H1 (cell line): ENCODE results near the gene ABHD12. TPM values are rescaled to one million over a fixed set of nuclear protein-coding genes. Genes with fewer than 3 reads are reported as not detected.

Source experiments
- CTCF ChIA-PET: fragments of 300-600 bp; sonication (Branson Sonifier 250); formaldehyde crosslinking; loops from one replicate; lab custom pipeline; 2021; ENCODE audit not compliant: partially characterized antibody; lab: Charles Lee
- POLR2A ChIA-PET: fragments of 300-600 bp; sonication (Branson Sonifier 250); formaldehyde crosslinking; loops from one replicate; lab custom pipeline; 2021; ENCODE audit warnings: inconsistent platforms; ENCODE audit not compliant: partially characterized antibody; lab: Charles Lee
- DNase-seq, 2 experiments: peaks; one replicate each; pipeline versions ENCODE4 v3.0.0 to v3.0.0-alpha.2; 2010 to 2022; ENCODE audit warnings: low spot score in 2 of 2, low read depth in 1 of 2, mixed read lengths in 1 of 2
- FAIRE-seq: peaks from 2 replicates; lab custom pipeline; 2011; peaks lifted over from hg19 to GRCh38; lab: Jason Lieb, UNC
- H2AFZ ChIP-seq: 2 replicates; pipeline ENCODE4 v1.8.1; 2012; ENCODE audit warnings: low read length, inconsistent platforms
- H2AK5ac ChIP-seq: 2 replicates; pipeline ENCODE4 v1.6.1; 2013; ENCODE audit warnings: low read depth, low read length
- H2BK120ac ChIP-seq: replicated peaks from 2 replicates; pipeline ENCODE3; 2013; ENCODE audit warnings: low read depth, low read length, inconsistent platforms
- H2BK12ac ChIP-seq: 2 replicates; pipeline ENCODE4 v1.6.1; 2013; ENCODE audit warnings: low read depth, low read length
- H2BK15ac ChIP-seq: 2 replicates; pipeline ENCODE4 v1.6.1; 2013; ENCODE audit warnings: low read length
- H2BK20ac ChIP-seq: 2 replicates; pipeline ENCODE4 v1.6.1; 2013; ENCODE audit warnings: low read length
- H2BK5ac ChIP-seq: 2 replicates; pipeline ENCODE4 v1.6.1; 2013; ENCODE audit warnings: low read depth, low read length
- H3K14ac ChIP-seq: 2 replicates; pipeline ENCODE4 v1.6.1; 2013; ENCODE audit warnings: inconsistent platforms; ENCODE audit not compliant: insufficient read length
- H3K18ac ChIP-seq: 2 replicates; pipeline ENCODE4 v1.6.1; 2013; ENCODE audit warnings: low read length; ENCODE audit errors: extremely low read depth
- H3K23ac ChIP-seq: 2 replicates; pipeline ENCODE4 v1.6.1; 2013; ENCODE audit warnings: inconsistent platforms; ENCODE audit not compliant: insufficient read length
- H3K23me2 ChIP-seq: 2 replicates; pipeline ENCODE4 v1.6.1; 2013; ENCODE audit warnings: low read depth, low read length
- H3K27ac ChIP-seq: 2 replicates; pipeline ENCODE4 v1.6.1; 2011; ENCODE audit warnings: low read depth, low read length, inconsistent platforms
- H3K27me3 ChIP-seq, 4 experiments: replicated peaks in 1 of 4; 1 replicate in 1 of 4; 2 replicates in 3 of 4; pipeline versions ENCODE4 v1.6.1 to v1.8.1; 2011 to 2013; ENCODE audit warnings: low read length in 3 of 4, mild to moderate bottlenecking in 3 of 4, inconsistent platforms in 2 of 4, mixed read lengths in 2 of 4, moderate library complexity in 1 of 4; ENCODE audit not compliant: control insufficient read depth in 3 of 4, insufficient read depth in 3 of 4; ENCODE audit errors: extremely low read depth in 1 of 4
- H3K36me3 ChIP-seq, 4 experiments: 2 replicates each; pipeline versions ENCODE4 v1.6.1 to v1.8.1; 2011 to 2013; ENCODE audit warnings: mild to moderate bottlenecking in 4 of 4, low read length in 3 of 4, moderate library complexity in 2 of 4, control low read depth in 1 of 4, inconsistent platforms in 1 of 4; ENCODE audit not compliant: insufficient read depth in 4 of 4, control insufficient read depth in 2 of 4
- H3K4ac ChIP-seq: replicated peaks from 2 replicates; pipeline ENCODE3; 2013; ENCODE audit warnings: low read length, low read depth, mixed read lengths, inconsistent platforms; ENCODE audit not compliant: insufficient read length
- H3K4me1 ChIP-seq, 4 experiments: replicated peaks in 1 of 4; 1 replicate in 1 of 4; 2 replicates in 3 of 4; pipeline versions ENCODE4 v1.6.1 to v1.8.1; 2011 to 2013; ENCODE audit warnings: low read length in 3 of 4, inconsistent platforms in 2 of 4, mixed read lengths in 1 of 4; ENCODE audit not compliant: insufficient read depth in 4 of 4, control insufficient read depth in 3 of 4
- H3K4me2 ChIP-seq, 2 experiments: 2 replicates each; pipeline versions ENCODE4 v1.6.1 to v1.8.1; 2011 to 2013; ENCODE audit warnings: low read depth in 2 of 2, low read length in 2 of 2, control low read depth in 1 of 2, inconsistent platforms in 1 of 2, mild to moderate bottlenecking in 1 of 2; ENCODE audit not compliant: insufficient read depth in 1 of 2
- H3K4me3 ChIP-seq, 4 experiments: fragments of 200-600, 300-600 bp in 1 of 4; sonication (generic), shearing (Covaris generic), sonication (Bioruptor Twin) in 1 of 4; 2 replicates each; pipeline versions ENCODE4 v1.5.1 to v1.8.1; 2011 to 2016; ENCODE audit warnings: low read length in 4 of 4, low read depth in 3 of 4, control low read depth in 2 of 4, inconsistent platforms in 2 of 4, mild to moderate bottlenecking in 2 of 4, mixed read lengths in 1 of 4, moderate library complexity in 1 of 4; ENCODE audit not compliant: insufficient read depth in 2 of 4; ENCODE audit errors: extremely low read depth in 1 of 4
- H3K56ac ChIP-seq: replicated peaks from 2 replicates; pipeline ENCODE3; 2013; ENCODE audit warnings: low read depth, mild to moderate bottlenecking, mixed read lengths, low read length, inconsistent platforms; ENCODE audit not compliant: insufficient read length
- H3K79me1 ChIP-seq: 2 replicates; pipeline ENCODE4 v1.6.1; 2013; ENCODE audit warnings: low read depth, low read length, control low read depth
- H3K79me2 ChIP-seq, 2 experiments: 2 replicates each; pipeline versions ENCODE4 v1.6.1 to v1.8.1; 2012 to 2013; ENCODE audit warnings: low read length in 2 of 2, mild to moderate bottlenecking in 2 of 2, inconsistent platforms in 1 of 2; ENCODE audit not compliant: insufficient read depth in 2 of 2, control insufficient read depth in 1 of 2
- H3K9ac ChIP-seq, 4 experiments: replicated peaks in 1 of 4; 1 replicate in 1 of 4; 2 replicates in 3 of 4; pipeline versions ENCODE4 v1.6.1 to v1.8.1; 2011 to 2013; ENCODE audit warnings: low read depth in 3 of 4, low read length in 3 of 4, control low read depth in 2 of 4, mild to moderate bottlenecking in 2 of 4, moderate library complexity in 2 of 4, inconsistent platforms in 1 of 4; ENCODE audit errors: extremely low read depth in 1 of 4
- H3K9me3 ChIP-seq, 2 experiments: 2 replicates each; pipeline versions ENCODE4 v1.6.1 to v1.8.1; 2012 to 2013; ENCODE audit warnings: mild to moderate bottlenecking in 2 of 2, moderate library complexity in 2 of 2, control low read depth in 1 of 2, inconsistent platforms in 1 of 2, low read depth in 1 of 2, low read length in 1 of 2, mixed read lengths in 1 of 2; ENCODE audit not compliant: insufficient read depth in 2 of 2
- H4K20me1 ChIP-seq, 2 experiments: replicated peaks in 1 of 2; 2 replicates each; pipeline versions ENCODE3 to v1.8.1; 2011 to 2013; ENCODE audit warnings: inconsistent platforms in 2 of 2, low read length in 2 of 2, mild to moderate bottlenecking in 1 of 2; ENCODE audit not compliant: insufficient read depth in 2 of 2, control insufficient read depth in 1 of 2
- H4K5ac ChIP-seq: 2 replicates; pipeline ENCODE4 v1.6.1; 2013; ENCODE audit warnings: low read length, low read depth, mixed read lengths, inconsistent platforms; ENCODE audit not compliant: insufficient read length
- H4K8ac ChIP-seq: 2 replicates; pipeline ENCODE4 v1.8.0; 2013; ENCODE audit warnings: mild to moderate bottlenecking, moderate library complexity, low read length, inconsistent platforms; ENCODE audit not compliant: insufficient read depth; ENCODE audit errors: extremely low read depth
- H4K91ac ChIP-seq: replicated peaks from 2 replicates; pipeline ENCODE3; 2013; ENCODE audit warnings: low read length, mixed read lengths, inconsistent platforms; ENCODE audit not compliant: insufficient read length
- ASH2L ChIP-seq: fragments of 200-600, 300-600 bp; sonication (generic); IDR thresholded peaks from one replicate; pipeline ENCODE4 v1.7.1; 2017; ENCODE audit warnings: low read length
- BACH1 ChIP-seq: IDR thresholded peaks from 2 replicates; pipeline ENCODE4 v1.6.1; 2012; ENCODE audit warnings: low read length, improper control_type of control experiment
- FOSL1 ChIP-seq: IDR thresholded peaks from 2 replicates; pipeline ENCODE4 v1.6.1; 2011; ENCODE audit warnings: mild to moderate bottlenecking, low read depth, low read length, moderate library complexity; ENCODE audit not compliant: insufficient read depth
- KDM1A ChIP-seq: fragments of 200-600, 300-600 bp; sonication (generic); IDR thresholded peaks from 2 replicates; pipeline ENCODE4 v1.7.1; 2016; ENCODE audit warnings: mild to moderate bottlenecking, low read length, borderline replicate concordance
- KDM5A ChIP-seq: fragments of 200-600 bp; IDR thresholded peaks from 2 replicates; pipeline ENCODE4 v1.7.1; 2012; ENCODE audit warnings: mild to moderate bottlenecking, low read length, inconsistent platforms, mixed read lengths
- POLR2AphosphoS5 ChIP-seq: IDR thresholded peaks from 2 replicates; pipeline ENCODE4 v1.6.1; 2011; ENCODE audit warnings: low read depth, low read length
- RBBP5 ChIP-seq: IDR thresholded peaks from 2 replicates; pipeline ENCODE4 v1.7.1; 2012; ENCODE audit warnings: low read depth, mild to moderate bottlenecking, inconsistent platforms, low read length, moderate library complexity, borderline replicate concordance
- SIRT6 ChIP-seq: IDR thresholded peaks from one replicate; pipeline ENCODE4 v1.7.1; 2012; ENCODE audit warnings: low read length, inconsistent platforms
- SRF ChIP-seq: IDR thresholded peaks from 2 replicates; pipeline ENCODE4 v1.6.1; 2011; ENCODE audit warnings: mild to moderate bottlenecking, low read depth, low read length, moderate library complexity
- SUZ12 ChIP-seq: fragments of 200-600 bp; sonication (generic); IDR thresholded peaks from 2 replicates; pipeline ENCODE4 v1.6.1; 2012; ENCODE audit warnings: mild to moderate bottlenecking, inconsistent platforms, low read length, moderate library complexity, mixed read lengths
- WGBS, 2 experiments: shearing (Covaris generic) in 1 of 2; methylation state at CpG; one replicate each; pipeline versions ENCODE4 v1.1.6 to v1.1.7; 2013 to 2015; ENCODE audit warnings: low lambda C conversion rate in 2 of 2, mixed read lengths in 2 of 2, inconsistent platforms in 1 of 2, low coverage in 1 of 2, missing lambda C conversion rate in 1 of 2; ENCODE audit not compliant: insufficient replicate concordance in 2 of 2, insufficient coverage in 1 of 2, insufficient read length in 1 of 2; ENCODE audit errors: extremely low coverage in 1 of 2, missing lambda C conversion rate in 1 of 2; 5-methylcytosine and 5-hydroxymethylcytosine counted together
- polyA plus RNA-seq, 7 experiments: library from polyadenylated mRNA; depleted of rRNA in 3 of 7; stranded (reverse) in 5 of 7; unstranded in 2 of 7; fragments of >200 nt in 5 of 7; fragments of 200-250 nt in 2 of 7; gene quantifications; 1 replicate in 5 of 7; 2 replicates in 1 of 7; 4 replicates in 1 of 7; pipeline versions ENCODE4 v1.2.1 to v1.2.3, GENCODE V29; 2011 to 2013; ENCODE audit warnings: missing spikeins in 2 of 7, mixed read lengths in 2 of 7
- total RNA-seq: library from RNA; stranded (reverse); fragmentation: NEBNext Ultra II Directional; extraction: Animal tissue kit (Norgen Biotek cat#: 25700); gene quantifications from 2 replicates; pipeline ENCODE4 v1.2.1, GENCODE V29; 2021
- TF ChIP-seq, protein P1 (sequence below): IDR thresholded peaks from 2 replicates; pipeline ENCODE4 v1.6.1; 2011; ENCODE audit warnings: low read depth, mild to moderate bottlenecking, low read length; ENCODE audit not compliant: insufficient read depth

Gene ABHD12
- total and polyA plus RNA-seq, 2 of the 8 experiments (the other 6 are each of a cell fraction or from before 2014, with no cell fraction given), result 31.3 to 59.5 TPM

DNA sequence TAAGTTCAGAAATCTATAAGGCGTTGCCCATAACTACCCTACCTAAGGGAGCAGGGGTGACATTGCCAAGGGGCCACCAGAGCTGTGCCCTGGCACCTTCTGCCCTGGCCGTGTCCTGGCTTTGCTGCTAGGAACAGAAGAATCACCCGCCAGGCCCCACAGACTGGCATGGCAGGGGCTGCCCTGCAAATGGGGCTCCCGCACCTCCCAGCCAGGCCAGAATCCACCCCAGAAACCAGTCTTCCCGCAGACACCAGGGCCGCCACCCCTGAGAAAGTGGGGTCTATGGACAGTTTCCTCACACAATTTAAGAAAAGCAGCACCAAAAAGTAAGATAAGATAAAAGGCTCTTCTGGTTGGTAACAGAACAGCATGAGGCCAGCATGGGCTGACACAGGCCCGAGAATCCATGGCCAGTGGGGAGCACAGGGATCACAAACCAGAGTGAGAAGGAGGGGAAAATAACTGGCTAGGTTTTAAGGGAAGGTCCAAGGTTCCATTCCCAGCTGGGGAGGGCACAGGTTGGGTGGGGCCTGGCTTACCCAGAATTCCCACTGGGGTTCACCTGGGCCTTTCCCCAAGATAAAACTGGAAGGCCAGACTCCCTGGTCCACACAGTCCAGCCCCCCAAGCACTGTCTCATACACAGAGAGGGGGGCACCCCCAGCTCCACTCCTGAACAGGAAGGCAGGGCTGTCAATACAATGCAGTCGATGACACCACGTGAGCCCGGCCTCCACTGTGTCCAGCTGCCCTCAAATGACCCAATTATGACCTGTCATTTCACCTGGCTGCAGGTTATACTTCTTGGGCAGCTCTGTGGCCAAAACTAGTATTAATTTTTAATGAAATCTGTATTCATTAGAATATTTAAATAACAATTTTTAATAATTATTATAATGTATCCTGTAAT lies 83.4 kb downstream of the ABHD12 start:
- Histone ChIP-seq H4K8ac (no peak overlapping the region; the same call in 1 of the 2 replicates), H2AFZ (no peak overlapping the region), H2BK12ac (no peak overlapping the region), H4K91ac (no peak overlapping the region), H3K4me2 (no peak overlapping the region), H4K20me1 (peaks cover 2% of the 10 kb centered on the region in 2 experiments), H3K79me2 (no peaks in the 10 kb centered on the region), H3K18ac (no peak overlapping the region), H3K9ac (no peak overlapping the region), H3K36me3 (peaks cover 0 to 6% (median 1%) of the 10 kb centered on the region in 4 experiments; a peak in 5 of 8 replicates), H3K23me2 (0 out of 2 replicates have a peak, but pooled peaks cover 1% of the 10 kb centered on the region), H3K56ac (no peak overlapping the region), H3K27ac (no peak overlapping the region), H3K14ac (no peak overlapping the region), H2BK20ac (no peak overlapping the region), H2BK120ac (no peak overlapping the region), H2AK5ac (no peak overlapping the region), H3K4me3 (no peak overlapping the region), H2BK5ac (no peak overlapping the region), H3K23ac (no peak overlapping the region), H4K5ac (no peak overlapping the region), H3K27me3 (no peaks in the 10 kb centered on the region), H3K9me3 (peaks cover 0 to 3% of the 10 kb centered on the region in 2 experiments; a peak in 1 of 4 replicates), H3K4ac (no peak overlapping the region), H2BK15ac (no peak overlapping the region), H3K4me1 (peaks cover 0 to 3% (median 0%) of the 10 kb centered on the region in 4 experiments; a peak in 2 of 7 replicates), H3K79me1 (no peaks in the 10 kb centered on the region; the same call in 1 of the 2 replicates)
- 97% methylated on average over 10 of the region's 10 CpGs; no CpG with 5 or more reads in 1 of the 2 experiments for WGBS, 2 experiments
- POLR2A ChIA-PET, result interaction anchor here (0.7 to 3.1 kb wide), 2 partner anchors 100 to 143 kb away, joined by 3 to 14 read pairs; partner anchors contain the start of gene GINS1
- DNase-seq, result no peak
- CTCF ChIA-PET, result interaction anchor here (2.5 to 2.9 kb wide), 3 partner anchors 11 to 91 kb away, joined by 9 to 20 read pairs (median 13); no protein-coding TSS in a partner anchor
- no peak for FAIRE-seq
- TF ChIP-seq SIRT6 (no peak), KDM5A (no peak), RBBP5 (no peak), BACH1 (no peak), SUZ12 (no peak), ASH2L (no peak), POLR2AphosphoS5 (no peak), KDM1A (no peak), FOSL1 (no peak), SRF (no peak)
- TF ChIP-seq, protein P1, sequence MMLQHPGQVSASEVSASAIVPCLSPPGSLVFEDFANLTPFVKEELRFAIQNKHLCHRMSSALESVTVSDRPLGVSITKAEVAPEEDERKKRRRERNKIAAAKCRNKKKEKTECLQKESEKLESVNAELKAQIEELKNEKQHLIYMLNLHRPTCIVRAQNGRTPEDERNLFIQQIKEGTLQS, result no peak
